ENCODE data around the gene PLEKHM3.

DNA sequence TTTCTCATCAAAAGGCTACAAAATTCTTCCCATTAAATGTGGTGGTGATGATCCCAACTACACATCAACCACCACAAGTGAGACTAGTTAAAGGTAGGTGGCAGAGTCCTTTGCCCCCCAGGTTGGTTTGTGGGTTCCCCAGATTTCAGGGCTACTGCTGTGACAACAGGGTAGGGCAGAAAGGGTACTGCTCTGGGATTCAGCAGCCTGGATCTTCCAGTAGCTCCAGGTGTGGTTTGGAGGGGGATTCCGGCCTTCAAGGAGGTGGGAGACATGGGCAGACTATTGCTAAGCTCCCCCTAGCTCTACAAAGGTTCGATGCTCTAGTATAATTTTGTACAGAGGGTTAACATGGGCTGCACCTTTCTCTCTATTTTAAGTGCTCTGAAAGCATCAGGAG lies 180.7 kb downstream of the PLEKHM3 start:
- TF ChIP-seq GATA2 (IDR thresholded peaks at IDR 0.05; ENCODE audit: low read depth, low read length) (no peak), GATA3 (IDR thresholded peaks at IDR 0.05; ENCODE audit: low read depth, low read length) (no peak)
